CD4-positive, alpha-beta T cell treated with Interleukin-17A for 1 hour (primary cell): ENCODE results near the gene TMEM91.
"Not testable (repeated sequence)": the region's sequence is repeated elsewhere in the genome, so short reads cannot be mapped to it uniquely, and the experiment has no call there.

Experiments
- DNase-seq: peaks from one replicate; pipeline ENCODE4 v3.0.0-alpha.2; 2020

TMEM91 gene

GRCh38 chr19:41376241-41376997 lies at the start of gene TMEM91:
Gene TMEM91, plus strand, starts transcription at chr19:41376533. Its CDS starts 1,777 bp downstream, at chr19:41378310.
- peak; percentile 35 for DNase-seq

DNA sequence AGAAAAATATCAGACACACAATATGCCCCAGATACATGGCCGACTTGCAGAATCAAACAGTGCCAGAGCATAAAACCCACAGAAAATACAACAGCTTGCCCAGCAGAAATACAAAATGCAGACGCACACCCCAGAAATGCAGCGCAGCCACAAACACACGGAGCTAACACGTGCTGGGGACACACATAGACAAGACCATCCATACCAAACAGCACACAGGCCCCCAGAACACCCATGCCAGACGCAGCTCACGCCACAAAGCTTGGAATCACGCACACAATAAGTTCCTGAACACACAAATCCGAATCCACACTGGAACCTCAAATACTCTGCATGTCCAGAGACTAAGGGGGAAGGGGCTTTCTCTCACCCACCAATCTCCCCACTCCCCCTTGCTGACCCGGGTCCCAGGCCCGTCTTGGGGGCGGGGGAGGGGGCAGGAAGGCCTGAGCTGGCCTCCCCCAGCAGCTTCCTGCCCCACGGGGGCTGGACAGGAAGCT lies 49.2 kb upstream of the TMEM91 start:
- DNase-seq = peak; percentile 54

- peak; percentile 90 for DNase-seq
These were observed 48.7 kb upstream of the TMEM91 start for GRCh38 chr19:41327576-41328156.

DNA sequence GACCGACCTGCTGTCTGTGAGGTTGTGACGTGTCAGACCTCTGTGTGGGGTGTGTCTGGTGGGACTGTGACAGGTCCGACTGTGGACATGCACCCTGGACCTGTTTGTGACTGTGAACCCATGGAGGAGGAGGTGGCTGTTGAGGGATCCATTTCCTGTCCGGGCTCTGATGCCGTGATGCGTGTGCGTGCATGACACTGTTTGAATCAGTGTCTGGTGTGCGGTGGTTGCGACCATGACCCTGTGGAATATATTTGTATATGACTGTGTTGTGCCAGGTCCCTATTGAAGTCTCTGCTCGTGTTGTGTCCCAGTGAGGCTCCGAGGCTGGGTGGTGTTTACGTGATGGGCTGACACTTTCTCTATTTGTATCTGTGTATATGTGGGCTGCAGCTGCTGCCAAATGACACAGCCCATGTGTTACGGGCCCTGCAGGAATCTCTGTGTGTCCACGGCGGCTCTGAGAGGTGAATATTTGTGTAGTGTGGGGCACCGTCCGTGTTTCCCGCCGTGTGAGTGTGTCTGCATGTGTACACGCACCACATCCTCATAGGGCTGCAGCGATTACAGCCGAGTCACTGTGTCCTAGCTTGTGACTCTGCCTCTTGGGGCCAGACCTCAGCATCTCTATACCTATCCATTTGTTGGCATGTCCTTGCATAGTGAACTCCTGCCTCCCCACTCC lies 48.0 kb upstream of the TMEM91 start:
- DNase-seq = no peak

GRCh38 chr19:41328842-41329225 lies 47.5 kb upstream of the TMEM91 start:
- peak; percentile 40 for DNase-seq

DNA sequence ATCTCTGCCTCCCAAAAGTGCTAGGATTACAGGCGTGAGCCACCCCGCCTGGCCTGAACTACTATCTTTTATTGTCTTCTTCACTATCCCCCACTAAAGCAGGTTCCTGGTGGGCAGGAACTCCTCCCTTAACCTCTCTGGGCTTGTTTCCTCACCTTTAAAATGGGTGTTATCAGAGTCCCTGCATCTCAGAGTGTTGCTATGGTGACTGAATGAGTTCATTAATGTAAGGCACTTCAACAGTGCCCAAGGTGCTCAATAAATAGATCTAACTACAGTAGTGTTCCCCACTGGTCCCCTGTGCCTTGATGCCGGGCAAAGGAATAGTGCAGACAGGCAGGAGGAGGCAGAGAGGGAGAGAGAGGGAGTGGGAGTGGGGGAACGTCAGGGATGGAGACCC lies 45.9 kb upstream of the TMEM91 start:
- peak; percentile 56 for DNase-seq

DNA sequence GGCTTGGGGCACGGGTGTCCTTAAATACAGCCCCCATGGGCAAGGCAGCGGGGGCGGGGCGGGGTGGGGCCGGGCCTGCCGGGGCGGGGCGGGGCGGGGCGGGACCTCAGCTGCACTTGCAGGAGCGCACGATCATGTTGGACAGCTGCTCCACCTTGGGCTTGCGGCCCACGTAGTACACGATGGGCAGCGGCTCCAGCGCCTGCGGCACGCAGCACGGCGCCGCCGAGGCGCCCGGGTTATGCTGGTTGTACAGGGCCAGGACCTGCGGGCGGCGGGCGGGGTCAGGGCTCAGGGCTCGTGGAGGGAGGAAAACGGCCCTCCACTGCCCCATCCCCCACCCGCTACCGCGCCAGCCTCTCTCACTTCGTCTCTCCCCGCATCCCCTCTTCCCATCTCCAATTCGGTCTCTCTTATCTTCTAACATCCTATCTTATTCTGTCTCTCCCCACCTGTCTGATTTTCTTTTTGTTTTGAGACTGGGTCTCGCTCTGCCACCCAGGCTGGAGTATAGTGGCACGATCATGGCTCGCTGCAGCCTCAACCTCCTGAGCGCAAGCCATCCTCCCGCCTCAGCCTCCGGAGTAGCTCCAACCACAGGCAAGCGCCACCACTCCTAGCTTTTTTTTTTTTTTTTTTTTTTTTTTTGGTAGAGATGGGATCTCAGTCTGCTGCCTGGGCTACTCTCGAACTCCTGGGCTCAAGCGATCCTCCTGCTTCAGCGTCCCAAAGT lies 45.2 kb upstream of the TMEM91 start:
- no peak for DNase-seq

GRCh38 chr19:41332000-41332399 lies 44.3 kb upstream of the TMEM91 start:
- no peak for DNase-seq

GRCh38 chr19:41332468-41332867 lies 43.9 kb upstream of the TMEM91 start:
- DNase-seq = no peak

DNA sequence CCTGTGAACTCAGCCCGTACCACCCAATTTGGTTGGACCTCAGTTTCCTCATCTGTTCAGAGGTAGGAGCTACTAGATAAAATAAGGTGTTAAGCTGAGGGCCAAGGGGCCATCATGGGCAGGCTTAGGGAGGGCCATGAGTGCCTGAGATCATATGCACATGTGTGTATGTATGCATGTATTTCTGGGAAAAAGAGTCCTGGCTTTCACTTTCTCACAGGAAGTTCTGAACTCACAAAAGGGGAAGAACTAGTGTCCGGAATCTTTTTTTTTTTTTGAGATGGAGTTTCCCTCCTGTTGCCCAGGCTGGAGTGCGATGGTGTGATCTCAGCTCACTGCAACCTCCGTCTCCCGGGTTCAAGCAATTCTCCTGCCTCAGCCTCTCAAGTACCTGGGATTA lies 41.5 kb upstream of the TMEM91 start:
- DNase-seq = no peak

DNA sequence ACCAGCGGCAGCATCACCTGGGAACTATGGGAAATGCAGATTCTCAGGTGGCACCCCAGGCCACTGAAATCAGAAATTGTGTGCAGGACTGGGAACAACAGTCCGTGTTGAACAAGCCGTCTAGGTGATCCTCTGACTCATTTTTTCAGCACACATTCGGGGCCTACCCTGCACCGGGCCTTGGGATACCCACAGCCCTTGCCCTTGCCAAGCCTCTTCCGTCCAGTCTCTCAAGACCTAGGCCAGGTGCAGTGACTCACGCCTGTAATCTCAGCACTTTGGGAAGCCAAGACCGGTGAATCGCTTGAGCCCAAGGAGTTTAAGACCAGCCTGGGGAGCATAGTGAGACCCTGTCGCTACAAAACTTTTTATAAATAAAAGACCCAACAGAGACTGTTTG lies 40.9 kb upstream of the TMEM91 start:
- no peak for DNase-seq

DNA sequence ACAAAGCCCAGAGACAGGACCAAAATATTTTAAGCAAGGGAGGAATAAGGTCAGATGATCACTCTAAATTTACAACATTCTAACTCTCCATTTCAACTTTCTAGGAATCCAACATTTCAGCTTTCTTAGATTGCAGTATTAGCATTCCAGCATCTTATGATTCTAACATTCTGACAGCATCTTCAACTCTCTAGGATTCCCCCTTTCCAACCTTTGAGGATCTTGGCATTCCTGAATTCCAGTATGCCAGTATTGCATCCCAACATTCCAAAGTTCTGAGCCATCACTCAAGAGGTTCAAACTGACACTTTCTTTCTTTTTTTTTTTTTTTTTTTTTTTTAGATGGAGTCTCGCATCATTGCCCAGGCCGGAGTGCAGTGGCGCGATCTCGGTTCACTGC lies 36.4 kb upstream of the TMEM91 start:
- DNase-seq = no peak

DNA sequence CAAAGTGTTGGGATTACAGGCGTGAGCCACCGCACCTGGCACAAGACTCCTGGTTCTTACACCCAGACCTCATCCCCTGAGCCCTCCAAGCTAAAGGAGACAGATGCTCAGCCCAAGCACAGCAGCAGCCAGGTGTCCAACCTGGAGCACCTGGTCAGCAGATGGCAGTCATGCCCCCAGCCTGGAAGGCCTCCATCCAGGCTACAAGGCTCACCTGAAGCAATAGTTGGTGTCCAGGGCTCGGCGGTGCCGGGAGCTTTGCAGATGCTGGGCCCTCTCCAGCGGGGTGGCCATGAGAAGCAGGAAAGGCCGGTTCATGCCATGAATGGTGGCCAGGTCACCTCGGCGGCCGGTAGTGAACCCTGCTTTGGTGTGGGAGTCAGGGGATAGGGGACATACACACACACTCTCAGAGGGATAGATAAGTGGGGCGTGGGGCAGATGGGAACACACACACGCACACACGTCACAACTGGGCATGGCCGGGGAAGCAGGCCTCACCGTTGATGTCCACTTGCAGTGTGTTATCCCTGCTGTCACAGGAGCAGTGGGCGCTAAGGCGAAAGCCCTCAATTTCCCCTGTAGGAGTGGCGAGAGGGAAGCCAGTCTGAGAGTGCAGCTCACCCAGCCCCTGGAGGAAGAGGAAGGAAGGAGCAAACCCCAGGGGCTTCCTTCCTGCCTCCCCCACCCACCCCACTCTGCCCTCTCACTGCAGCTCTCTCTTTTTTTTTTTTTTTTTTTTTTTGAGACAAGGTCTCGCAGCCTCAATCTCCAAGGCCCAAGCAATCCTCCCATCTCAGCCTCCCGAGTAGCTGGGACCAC lies 34.5 kb upstream of the TMEM91 start:
- DNase-seq = peak; percentile 49

DNA sequence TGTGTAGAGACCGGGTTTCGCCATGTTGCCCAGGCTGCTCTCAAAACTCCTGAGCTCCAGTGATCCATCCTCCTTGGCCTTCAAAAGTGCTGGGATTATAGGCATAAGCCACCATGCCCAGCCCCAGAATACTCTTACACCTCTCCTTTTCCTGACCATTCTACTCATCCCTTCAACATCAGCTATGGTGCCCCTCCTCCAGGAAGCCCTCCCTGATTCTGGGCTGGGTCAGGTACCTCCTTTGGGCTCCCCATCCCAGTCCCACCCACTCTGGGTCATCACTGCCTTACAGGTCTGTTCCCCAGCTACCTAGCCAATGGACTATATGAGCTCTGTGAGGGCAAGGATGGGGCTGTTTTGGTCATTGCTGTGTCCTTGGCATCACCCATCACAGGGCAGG lies 32.2 kb upstream of the TMEM91 start:
- DNase-seq = no peak

DNA sequence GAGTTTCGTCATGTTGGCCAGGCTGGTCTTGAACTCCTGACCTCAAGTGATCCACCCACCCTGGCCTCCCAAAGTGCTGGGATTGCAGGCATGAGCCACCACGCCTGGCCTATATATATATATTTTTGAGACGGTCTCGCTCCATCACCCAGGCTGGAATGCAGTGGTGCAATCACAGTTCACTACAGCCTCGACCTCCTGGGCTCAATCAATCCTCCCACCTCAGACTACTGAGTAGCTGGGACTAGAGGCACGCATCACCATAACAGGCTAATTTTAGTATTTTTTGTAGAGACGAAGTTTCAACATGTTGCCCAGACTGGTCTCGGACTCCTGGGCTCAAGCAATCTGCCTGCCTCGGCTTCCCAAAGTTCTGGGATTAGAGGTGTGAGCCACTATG lies 29.4 kb upstream of the TMEM91 start:
- not testable (repeated sequence) for DNase-seq

DNA sequence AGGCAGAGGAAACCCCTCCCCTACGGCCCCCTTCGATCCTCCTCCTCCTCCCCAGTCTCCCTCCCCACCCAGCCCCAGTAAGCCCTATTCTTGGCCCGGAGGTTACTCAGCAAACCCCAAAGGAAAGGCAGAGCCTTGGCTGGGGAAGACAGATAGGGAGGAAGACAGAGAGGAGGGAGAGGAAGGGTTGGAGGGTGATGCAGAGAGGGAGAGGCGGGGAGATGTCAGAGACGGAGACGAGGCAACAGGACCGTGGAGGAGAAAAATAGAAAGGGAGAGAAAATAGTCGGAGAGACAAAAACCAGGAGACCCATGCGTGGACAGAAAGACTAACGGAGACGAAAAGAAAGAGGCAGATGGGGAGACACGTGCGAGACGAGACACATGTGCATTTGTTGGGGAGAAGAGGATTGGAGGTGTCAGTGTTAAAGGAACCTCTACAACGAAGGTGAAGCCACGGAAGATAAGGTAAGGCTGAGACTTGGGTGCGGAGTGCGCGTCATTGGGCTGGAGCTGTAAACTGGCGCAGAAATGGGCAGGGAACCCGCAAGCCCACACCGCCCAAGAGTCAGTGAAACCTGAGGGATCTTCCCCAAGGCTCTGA lies 25.5 kb upstream of the TMEM91 start:
- DNase-seq = no peak

DNA sequence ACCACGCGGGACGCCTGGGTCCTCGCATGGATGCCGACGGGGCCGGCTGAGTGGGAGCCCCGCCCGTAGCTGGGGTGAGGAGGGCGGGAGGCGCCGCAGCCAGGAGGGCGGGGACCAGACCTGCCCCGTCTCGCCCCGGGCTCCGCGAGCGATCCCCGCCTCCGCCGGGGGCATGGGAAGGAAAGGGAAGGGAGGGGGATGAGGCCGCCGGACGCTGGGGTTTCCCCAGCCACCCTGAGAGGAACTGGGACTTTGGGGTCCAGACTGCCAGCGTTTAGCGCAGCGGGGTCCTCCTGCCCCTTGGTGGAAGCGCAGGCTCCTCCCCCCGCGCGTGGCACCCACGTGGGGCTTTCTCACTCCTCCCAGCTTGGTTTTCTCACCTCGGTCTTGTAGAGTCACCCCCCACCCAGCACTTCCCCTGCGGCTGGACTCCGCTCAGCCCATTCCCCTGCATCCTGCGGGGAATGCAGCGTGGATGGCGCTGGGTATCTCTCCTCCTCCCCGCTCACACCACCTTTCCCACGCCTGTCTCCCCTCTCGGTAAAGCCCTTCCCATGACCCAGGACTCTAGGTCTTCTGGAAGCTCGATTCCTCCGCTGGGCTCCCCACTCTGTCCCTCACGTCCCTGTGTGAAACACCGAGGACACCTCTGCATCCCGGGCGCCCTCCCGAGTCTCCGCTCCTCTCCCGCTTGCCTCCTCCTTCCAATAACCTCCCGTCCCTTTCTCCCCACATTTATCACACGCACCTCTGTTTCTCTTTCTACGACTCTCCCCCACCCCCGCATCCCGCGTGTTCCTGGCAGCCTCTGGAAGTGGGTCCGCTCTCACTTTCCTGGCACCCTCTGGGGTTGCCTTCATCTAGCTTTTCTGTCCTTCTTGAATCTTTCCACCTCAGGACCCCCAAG lies 24.7 kb upstream of the TMEM91 start:
- peak; percentile 90 for DNase-seq

- DNase-seq = no peak
These were observed 24.1 kb upstream of the TMEM91 start for GRCh38 chr19:41352279-41352608.

DNA sequence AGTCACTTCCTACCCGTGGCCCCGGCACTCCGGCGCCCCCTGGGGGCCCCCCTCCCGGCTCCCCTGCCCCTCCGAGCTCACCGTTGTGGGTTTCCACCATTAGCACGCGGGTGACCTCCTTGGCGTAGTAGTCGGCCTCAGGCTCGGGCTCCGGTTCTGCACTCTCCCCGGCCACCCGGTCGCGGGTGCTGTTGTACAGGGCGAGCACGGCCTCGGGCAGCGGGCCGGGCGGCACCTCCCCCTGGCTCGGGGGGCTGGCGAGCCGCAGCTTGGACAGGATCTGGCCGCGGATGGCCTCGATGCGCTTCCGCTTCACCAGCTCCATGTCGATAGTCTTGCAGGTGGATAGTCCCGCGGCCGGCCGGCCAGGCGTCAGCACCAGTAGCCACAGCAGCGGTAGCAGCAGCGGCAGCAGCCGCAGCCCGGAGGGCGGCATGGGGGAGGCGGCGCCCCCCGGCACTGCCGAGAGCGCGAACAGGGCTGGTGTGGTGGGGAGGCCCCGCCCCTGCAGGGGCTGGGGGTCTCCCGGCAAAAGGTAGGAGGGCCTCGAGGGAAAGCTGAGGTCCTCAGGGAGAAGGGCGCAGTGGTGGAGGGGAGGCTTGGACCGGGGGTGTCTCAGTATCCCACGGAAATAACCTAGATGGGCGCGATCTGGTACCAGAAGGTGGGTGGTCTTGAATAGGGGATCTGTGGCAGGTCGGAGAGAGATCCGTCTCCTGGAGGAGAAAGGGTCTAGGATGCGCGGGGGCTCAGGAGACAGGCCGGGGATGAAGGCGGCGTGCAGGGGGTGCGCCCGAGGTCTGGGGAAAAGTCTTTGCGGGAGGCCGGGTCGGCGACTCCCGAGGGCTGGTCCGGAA lies 23.5 kb upstream of the TMEM91 start:
- peak; percentile 81 for DNase-seq
